OCI-LY7 (cell line): Measurements from ENCODE around the gene MCM3.

Experiments used
- CTCF ChIP-seq: fragments of 200-600 bp; sonication (generic); conservative IDR thresholded peaks from 2 replicates; pipeline ENCODE4 v1.5.1; 2014; ENCODE audit warnings: mild to moderate bottlenecking, antibody characterized with exemption, low read length, moderate library complexity, mixed read lengths
- EZH2phosphoT487 ChIP-seq: fragments of 200-600 bp; sonication (generic); IDR thresholded peaks from 2 replicates; pipeline ENCODE4 v1.6.1; 2018; ENCODE audit warnings: low read depth, borderline replicate concordance, mild to moderate bottlenecking, mixed run types, antibody characterized with exemption, low read length, moderate library complexity, mixed read lengths

DNA sequence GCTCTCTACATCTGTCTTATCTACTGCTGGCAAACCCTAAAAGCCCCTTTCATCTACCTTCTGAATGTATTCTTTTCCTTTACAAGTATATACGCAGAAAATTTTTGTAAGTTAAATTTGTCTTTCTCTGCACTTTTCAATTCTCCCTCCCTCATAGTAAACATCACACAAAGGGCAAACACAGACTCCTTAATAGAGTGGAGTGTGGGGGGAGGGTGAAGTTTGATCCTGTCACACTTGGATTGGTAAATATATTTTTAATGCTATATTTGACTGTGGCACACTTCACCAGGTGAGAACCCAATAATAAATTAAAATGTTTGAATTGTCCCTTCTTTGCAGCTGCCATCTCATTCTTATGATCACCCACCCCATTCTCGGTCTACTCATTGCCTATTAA is 44.2 kb upstream of the MCM3 start:
- no peak for TF ChIP-seq CTCF
- no peak for TF ChIP-seq EZH2phosphoT487
